ENCODE data around the gene BRAT1. TPM values are rescaled to one million over a fixed set of nuclear protein-coding genes. Genes with fewer than 3 reads are reported as not detected.
A peak's percentile ranks its signal among the peaks of the same experiment; 100 is the strongest.

The BRAT1 gene
- total and polyA plus RNA-seq, 2 donors (not counting 1 experiment from before 2014, with no cell fraction given) = 36.8 to 68.3 TPM

DNA sequence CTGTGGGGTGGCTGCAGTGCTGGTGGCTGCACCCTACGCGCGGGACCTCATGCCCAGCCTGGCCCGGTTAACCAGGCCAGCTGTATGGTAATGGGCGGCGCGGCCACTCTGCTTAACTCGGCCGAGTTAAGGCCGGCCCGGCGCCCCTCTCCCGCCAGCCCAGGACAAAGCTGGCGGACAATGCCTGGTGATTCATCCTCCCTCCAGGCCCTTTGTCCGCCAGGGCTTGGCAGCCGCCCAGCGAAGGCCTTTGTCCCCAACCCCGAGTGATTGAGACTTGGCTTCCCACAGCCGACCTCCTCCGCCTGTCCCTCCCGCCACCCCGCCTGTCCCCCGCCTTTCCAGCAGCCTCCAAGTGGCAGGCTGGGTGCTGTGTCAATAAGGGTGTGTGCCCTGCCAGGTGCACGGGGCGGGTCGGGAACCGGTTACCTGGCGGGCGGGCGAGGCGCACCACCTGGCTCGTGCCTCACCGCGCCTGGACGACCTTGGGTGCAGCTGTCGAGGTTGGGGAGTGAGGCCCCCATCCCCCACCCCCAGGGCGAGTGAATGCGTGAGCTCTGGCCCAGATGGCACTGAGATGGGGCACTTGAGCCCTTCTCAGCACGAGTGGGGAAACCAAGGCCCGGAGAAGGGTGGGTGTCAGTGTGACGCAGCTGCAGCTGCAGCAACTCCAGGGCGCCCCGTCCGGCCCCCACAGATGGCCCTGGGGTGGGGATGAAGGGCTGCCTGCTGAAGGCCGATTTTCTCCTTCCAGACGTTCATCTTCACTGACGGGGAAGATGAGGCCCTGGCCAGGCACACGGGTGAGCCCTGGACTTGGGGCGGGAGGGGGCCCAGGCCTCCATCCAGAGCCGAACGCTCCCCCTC lies 31.1 kb downstream of the BRAT1 start:
- Histone ChIP-seq H3K4me2 (replicated peaks; ENCODE audit: low read depth, low read length, poor library complexity, severe bottlenecking) (peak overlapping the region; percentile 85), H3K27ac (ENCODE audit: low read length in 2 of 2) (peak overlapping the region; percentile 37 to 61), H3K4me3 (ENCODE audit: control extremely low read depth in 1 of 5, extremely low read depth in 1 of 5, insufficient read depth in 1 of 5, low read depth in 2 of 5, low read length in 4 of 5) (peak overlapping the region in 4 of 5 experiments; percentile 0 to 100 (median 98)), H3K79me2 (ENCODE audit: control insufficient read depth, insufficient read depth, low read length) (peaks cover 70% of the 10 kb centered on the region), H3K36me3 (replicated peaks in 1 of 2; ENCODE audit: control extremely low read depth in 1 of 2, control insufficient read depth in 1 of 2, extremely low read depth in 1 of 2, insufficient read depth in 2 of 2, low read length in 1 of 2) (peaks cover 0 to 73% of the 10 kb centered on the region in 2 experiments), H3K4me1 (ENCODE audit: control insufficient read depth in 2 of 2, insufficient read depth in 2 of 2, low read length in 2 of 2) (peaks cover 77 to 81% of the 10 kb centered on the region in 2 donors), H3K9ac (ENCODE audit: low read length) (peak overlapping the region; percentile 90), H2AFZ (ENCODE audit: insufficient read depth, low read depth, low read length, poor library complexity, severe bottlenecking) (no peak overlapping the region), H4K20me1 (ENCODE audit: control insufficient read depth, insufficient read depth, low read length, poor library complexity, severe bottlenecking) (peaks cover 87% of the 10 kb centered on the region), H3K27me3 (replicated peaks in 1 of 4; ENCODE audit: control extremely low read depth in 1 of 4, control insufficient read depth in 3 of 4, insufficient read depth in 4 of 4, low read length in 3 of 4) (no peaks in the 10 kb centered on the region), H3K9me3 (ENCODE audit: control extremely low read depth in 1 of 3, control insufficient read depth in 2 of 3, insufficient read depth in 1 of 3, low read length in 2 of 3) (no peaks in the 10 kb centered on the region)
- ATAC-seq (ENCODE audit: low read depth) (no peak), DNase-seq (peak; percentile 60)
- peak overlapping the region; percentile 73 for H3K27ac Mint-ChIP-seq
- CTCF ChIA-PET = interaction anchor here (1.4 to 3.0 kb wide), 2 partner anchors 14 to 46 kb away, joined by 3 to 23 read pairs; no protein-coding TSS in a partner anchor
- 66% methylated on average over 29 of the region's 51 CpGs for WGBS (ENCODE audit: insufficient coverage)
- H3K27me3 Mint-ChIP-seq = no peaks in the 10 kb centered on the region
- H3K9me3 Mint-ChIP-seq (ENCODE audit: insufficient read depth) = no peaks in the 10 kb centered on the region
- H3K4me1 Mint-ChIP-seq = peaks cover 72% of the 10 kb centered on the region
- TF ChIP-seq, protein P1, sequence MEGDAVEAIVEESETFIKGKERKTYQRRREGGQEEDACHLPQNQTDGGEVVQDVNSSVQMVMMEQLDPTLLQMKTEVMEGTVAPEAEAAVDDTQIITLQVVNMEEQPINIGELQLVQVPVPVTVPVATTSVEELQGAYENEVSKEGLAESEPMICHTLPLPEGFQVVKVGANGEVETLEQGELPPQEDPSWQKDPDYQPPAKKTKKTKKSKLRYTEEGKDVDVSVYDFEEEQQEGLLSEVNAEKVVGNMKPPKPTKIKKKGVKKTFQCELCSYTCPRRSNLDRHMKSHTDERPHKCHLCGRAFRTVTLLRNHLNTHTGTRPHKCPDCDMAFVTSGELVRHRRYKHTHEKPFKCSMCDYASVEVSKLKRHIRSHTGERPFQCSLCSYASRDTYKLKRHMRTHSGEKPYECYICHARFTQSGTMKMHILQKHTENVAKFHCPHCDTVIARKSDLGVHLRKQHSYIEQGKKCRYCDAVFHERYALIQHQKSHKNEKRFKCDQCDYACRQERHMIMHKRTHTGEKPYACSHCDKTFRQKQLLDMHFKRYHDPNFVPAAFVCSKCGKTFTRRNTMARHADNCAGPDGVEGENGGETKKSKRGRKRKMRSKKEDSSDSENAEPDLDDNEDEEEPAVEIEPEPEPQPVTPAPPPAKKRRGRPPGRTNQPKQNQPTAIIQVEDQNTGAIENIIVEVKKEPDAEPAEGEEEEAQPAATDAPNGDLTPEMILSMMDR (IDR thresholded peaks at IDR 0.05) = no peak
- TF ChIP-seq EZH2 (IDR thresholded peaks at IDR 0.05; ENCODE audit: borderline replicate concordance, insufficient read depth, low read depth, low read length, poor library complexity, severe bottlenecking) = no peak
- intact Hi-C loops (cut with micrococcal nuclease) = loop anchor here (5.0 kb wide), 1 partner anchor 108 kb away; the partner anchor contains the start of gene TTYH3
- POLR2A ChIA-PET = interaction anchor here (14.9 kb wide), 1 partner anchor 14 kb away, joined by 340 read pairs; no protein-coding TSS in a partner anchor
- H3K4me3 Mint-ChIP-seq = peak overlapping the region; percentile 85

Data from B cell (primary cell).